Measurements from ENCODE around the gene GATC.

GATC gene

GRCh38 chr12:120445911-120446843 lies at the start of gene GATC, which contains the start of gene TRIAP1:
Gene GATC (plus strand): TSS chr12:120446444. CDS start chr12:120446481, 37 bp downstream.
Gene TRIAP1 (minus strand): TSS chr12:120446384. CDS start chr12:120446372, 12 bp downstream.
- peak; percentile 4 to 87 (median 78) for DNase-seq

- DNase-seq = peak in 47 of 58 donors; percentile 4 to 64 (median 22)
These were observed 48.3 kb upstream of the GATC start for GRCh38 chr12:120397824-120398540.

DNA sequence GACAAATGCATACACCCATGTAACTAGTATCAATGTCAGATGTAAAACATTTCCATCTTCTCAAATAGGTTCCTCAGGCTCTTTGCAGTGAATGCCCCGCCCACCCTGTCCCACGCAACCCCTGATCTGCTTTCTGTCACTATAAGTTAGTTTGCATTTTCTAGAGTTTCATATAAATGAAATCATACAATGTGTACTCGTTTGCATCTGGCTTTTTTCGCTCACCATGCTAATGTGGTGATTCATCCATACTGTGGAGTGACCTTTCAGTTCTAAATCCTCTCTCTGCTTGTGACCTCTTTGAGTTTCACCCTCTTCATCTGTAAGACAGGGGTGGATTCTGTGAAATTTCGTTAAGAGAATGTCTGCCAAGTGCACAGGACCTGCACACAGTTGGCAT lies 46.7 kb upstream of the GATC start:
- no peak for DNase-seq

- peak in 28 of 58 donors; percentile 0 to 30 (median 6) for DNase-seq
These were observed 44.0 kb upstream of the GATC start for GRCh38 chr12:120402217-120402616.

DNA sequence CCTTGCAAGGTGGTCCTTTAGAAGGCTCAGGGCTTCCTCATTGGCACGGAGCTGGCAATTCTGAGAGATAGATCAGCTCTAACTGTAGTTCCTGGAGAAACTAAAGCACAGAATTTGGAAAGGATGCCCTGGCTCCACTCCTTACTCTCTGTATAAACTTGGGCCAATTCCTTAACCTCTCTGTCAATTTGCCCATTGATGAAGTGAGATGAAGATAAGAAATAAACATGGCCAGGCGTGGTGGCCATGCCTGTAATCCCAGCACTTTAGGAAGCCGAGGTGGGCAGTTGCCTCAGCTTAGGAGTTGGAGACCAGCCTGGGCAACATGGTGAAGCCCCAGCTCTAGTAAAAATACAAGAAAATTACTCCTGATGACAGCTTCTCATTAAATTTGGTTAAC lies 42.4 kb upstream of the GATC start:
- no peak for DNase-seq

GRCh38 chr12:120404271-120404670 lies 42.0 kb upstream of the GATC start:
- no peak for DNase-seq

DNA sequence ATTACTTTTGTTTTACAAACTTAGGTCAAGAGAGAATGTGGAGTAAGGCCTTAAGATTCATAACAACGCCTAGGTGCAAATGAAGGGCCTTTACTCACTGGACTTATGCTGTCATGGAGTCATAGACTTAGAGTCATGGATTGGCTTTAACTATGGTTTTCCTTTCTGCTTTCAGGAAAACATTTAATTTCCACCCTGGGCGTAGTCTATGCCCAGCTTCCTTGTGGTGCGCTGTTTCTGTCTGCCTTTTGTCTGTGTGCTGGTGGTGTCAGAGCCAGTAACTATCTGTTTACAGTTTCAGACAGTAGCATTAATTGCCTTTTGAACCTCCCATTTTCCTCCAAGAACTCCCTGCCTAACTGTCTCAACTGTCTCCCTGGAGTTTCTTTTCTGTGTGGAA lies 40.2 kb upstream of the GATC start:
- DNase-seq = no peak

GRCh38 chr12:120406553-120406952 lies 39.7 kb upstream of the GATC start:
- no peak for DNase-seq

- DNase-seq = no peak
These were observed 37.5 kb upstream of the GATC start for GRCh38 chr12:120408771-120409170.

- DNase-seq = no peak
These were observed 33.8 kb upstream of the GATC start for GRCh38 chr12:120412421-120412820.

DNA sequence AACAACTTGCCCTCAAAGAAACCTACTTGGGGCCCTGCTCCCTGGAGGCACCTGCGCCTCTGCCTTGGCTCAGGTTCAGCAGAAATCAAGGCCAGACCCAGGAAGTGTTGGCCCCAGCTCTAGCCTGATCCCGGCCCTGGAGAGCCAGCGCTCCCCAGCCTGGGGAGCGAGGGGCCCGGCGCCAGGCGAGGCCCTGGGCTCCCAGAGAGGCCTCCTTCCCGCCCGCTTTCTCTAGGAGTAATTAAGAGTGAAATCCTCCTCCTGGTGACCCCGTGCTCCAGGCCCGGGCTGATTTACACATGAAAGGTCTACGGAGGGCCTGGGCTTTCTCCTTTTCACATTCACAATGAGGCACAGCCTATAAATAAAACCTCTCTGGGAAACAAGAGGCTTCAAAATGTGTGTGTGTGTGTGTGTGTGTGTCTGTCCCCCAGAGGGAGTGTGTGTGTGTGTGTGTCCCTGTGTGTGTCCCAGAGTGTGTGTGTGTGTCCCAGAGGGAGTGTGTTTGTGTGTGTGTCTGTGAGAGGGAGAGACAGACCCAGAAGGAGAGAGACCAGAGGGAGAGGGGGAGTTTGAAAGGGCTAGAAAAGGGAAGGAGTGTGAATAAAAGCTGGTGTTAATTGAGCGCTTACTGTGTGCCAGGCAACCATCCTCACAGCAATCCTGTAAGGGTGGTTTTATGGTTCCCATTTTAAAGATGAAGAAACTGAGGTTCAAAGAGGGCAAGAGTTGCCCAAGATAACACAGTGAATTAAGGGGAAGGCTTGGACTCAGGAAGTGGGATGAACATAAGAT lies 32.1 kb upstream of the GATC start:
- peak in 46 of 58 donors; percentile 5 to 83 (median 42) for DNase-seq

DNA sequence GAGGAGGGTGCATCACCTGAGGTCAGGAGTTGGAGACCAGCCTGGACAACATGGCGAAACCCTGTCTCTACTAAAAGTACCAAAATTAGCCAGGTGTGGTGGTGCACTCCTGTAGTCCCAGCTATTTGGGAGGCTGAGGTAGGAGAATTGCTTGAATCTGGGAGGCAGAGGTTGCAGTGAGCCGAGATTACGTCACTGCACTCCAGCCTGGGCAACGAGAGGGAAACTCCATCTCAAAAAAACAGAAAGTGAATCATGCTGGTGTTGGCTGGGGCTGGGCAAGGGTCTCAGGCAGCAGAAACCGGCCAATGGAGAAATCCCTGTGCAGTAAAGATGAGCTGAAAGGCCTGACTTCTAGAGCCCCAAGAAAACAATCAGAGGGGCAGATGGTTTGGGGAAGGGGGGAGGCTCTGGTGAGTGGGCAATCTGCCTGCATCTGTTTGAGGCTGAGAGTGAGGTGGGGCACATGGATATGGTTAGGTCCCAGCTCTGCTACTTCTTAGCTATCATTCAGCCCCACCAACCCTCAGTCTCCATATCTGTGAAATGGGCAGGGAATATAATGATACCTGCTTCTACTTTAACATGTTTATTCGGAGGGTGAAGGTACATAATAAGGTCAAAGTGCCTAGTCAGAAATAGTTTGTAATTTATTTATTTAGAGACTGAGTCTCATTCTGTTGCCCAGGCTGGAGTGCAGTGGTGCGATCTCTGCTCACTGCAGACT lies 29.6 kb upstream of the GATC start:
- DNase-seq = no peak

DNA sequence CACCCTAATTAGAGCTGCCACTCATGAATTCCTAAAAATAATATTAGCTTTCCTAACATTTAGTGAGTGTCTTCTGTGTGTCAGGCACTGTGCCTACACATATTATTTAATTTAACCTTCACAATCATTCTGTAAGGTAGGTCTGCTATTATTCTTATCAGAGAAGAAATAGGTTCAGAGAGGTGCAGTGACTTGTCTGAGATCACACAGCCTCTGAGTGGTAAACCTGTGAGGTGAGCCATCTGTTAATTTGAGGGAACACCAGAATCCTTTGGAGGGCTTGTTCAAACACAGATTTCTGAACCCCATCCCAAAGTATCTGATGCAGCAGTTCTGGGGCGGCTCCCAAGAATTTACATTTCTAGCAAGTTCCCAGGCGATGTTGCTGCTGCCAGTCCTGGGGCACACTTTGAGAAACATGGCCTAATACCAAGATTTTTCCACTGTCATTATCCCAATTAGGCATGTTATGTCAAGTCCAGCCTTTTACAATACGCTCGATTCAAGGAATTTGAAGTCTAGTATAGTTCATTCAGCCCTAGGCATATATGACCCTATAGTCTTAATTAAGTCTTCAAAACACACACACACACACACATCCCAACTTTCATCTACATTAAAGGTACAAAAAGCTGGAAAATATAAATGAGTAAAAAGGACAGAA lies 28.2 kb upstream of the GATC start:
- DNase-seq = no peak

DNA sequence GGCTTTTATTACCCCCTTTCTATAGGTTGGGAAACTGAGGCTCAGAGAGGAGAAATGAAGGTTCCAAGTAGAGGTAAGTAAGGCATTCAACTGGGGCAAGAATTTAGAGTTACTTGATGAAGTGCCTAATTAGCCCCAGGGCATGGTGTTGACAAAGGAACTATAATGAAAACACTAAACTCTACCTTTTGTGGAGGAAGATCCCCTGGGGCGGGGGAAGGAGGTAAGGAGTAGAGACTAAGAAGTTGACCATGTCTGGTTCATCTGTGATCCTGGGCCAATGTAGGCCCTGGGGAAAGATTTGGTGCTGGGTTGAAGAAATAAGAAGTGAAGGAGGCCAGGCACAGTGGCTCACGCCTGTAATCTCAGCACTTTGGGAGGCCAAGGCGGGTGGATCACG lies 24.5 kb upstream of the GATC start:
- no peak for DNase-seq

DNA sequence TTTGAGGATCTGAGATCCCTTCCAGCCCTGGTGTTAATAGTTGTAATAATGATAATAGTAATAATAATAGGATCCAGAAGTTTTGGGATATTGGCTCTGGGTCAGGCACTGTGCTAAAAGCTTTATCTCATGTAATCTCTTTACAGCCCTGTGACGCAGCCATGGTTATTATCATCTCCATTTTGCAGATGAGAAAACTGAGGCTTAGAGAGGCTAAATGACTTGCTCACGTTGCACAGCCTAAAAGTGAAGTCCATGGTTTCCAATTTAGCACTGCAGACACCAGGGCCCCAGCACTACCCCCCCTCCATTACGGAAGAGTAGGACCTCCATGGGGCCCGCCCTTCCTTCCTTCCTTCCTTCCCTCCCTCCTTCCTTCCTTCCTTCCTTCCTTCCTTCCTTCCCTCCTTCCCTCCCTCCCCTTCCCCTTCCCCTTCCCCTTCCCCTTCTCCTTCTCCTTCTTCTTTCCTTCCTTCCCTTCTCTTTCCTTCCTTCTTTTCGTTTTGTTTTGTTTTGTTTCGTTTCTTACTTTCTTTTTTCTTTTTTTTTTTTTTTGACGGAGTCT lies 23.3 kb upstream of the GATC start:
- no peak for DNase-seq

DNA sequence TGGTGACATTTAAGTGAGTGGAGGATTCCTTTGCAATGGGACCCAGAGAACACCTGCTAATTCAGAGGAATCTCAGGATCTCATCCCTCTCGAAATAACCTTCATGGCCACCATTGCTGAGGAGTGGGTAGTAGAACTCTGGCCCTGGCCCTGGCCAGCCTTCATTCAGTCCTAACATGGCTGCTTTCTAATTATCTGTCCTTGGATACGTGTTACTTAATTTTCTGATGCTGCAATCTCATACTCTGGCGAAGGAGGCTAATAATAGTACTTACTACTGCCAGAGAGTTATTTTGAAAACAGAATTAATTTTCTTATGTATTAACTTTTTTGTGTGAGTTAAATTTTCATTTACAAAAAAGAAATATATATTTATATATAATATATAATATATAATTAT lies 20.4 kb upstream of the GATC start:
- no peak for DNase-seq

DNA sequence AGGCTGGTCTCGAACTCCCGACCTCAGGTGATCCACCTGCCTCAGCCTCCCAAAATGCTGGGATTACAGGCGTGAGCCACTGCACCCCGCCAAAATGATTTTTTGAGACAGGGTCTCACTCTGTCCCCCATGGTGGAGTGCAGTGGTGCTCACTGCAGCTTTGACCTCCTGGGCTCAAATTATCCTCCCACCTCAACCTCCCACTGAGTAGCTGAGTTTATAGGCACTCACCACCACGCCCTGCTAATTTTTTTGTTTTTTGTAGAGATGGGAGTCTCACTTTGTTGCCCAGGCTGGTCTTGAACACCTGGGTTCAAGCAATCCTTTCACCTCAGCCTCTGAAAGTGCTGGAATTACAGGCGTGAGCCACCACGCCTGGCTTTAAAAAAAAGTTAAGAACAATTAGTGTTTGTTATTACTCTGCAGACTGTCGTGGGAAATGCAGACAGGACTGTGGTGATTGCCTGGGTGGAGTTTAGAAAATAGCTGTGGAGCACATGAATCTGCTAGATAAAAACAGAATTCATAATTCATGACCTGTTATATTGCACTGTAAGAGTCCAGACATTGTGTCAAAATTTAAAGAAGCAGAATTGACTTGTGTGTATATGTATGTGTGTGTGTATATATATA lies 17.5 kb upstream of the GATC start:
- DNase-seq = no peak

GRCh38 chr12:120429368-120429767 lies 16.9 kb upstream of the GATC start:
- no peak for DNase-seq

DNA sequence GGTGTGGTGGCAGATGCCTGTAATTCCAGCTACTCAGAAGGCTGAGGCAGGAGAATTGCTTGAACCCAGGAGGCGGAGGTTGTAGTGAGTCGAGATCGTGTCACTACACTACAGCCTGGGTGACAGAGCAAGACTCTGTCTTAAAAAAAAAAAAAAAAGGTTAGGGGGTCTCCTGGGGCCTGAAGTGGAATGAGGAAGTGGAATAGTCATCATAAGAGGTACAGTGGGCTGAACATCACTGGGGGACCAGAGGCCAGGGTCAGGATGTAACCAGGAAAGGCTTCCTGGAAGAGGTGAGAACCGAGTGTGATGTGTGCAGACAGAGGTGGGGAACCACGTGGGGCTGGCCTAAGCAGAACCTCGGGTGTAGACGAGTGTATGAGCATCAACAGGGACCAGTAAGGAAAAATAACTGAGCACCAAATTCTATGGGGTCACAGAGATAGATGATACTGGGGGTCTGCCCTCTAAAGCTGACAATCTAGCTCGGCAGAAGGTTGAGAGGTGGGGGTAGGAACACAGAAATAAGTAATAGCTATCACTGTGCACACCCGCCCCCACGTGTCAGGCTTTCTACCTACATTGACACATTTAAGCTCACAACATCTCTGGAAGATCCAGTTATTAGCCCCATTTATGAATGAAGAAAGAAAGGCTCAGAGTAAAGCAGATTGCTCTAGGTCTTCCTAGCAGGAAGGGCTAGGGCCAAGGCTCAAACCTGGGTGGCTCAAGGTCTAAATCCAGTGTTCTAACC lies 13.3 kb upstream of the GATC start:
- DNase-seq = no peak

Data from anterior cingulate cortex (tissue), 58 donors.